Neural progenitor cell (in vitro differentiated cells): ENCODE measurements around the gene ZBTB4. TPM values are rescaled to one million over a fixed set of nuclear protein-coding genes. Genes with fewer than 3 reads are reported as not detected.

ENCODE experiments used
- DNase-seq: peaks from one replicate; pipeline ENCODE4 v3.0.0-alpha.2; 2016; ENCODE audit warnings: low spot score
- H2AFZ ChIP-seq: fragments of 200-600 bp; sonication (generic); replicated peaks from 2 replicates; pipeline ENCODE4 v1.6.1; 2016; ENCODE audit warnings: antibody characterized with exemption
- H3F3A ChIP-seq: fragments of 200-600 bp; sonication (generic); 2 replicates; pipeline ENCODE4 v1.6.1; 2016; ENCODE audit warnings: antibody characterized with exemption, low read depth
- H3K27ac ChIP-seq: fragments of 200-600 bp; sonication (generic); 2 replicates; pipeline ENCODE4 v1.5.1; 2016; ENCODE audit warnings: mild to moderate bottlenecking
- H3K27me3 ChIP-seq: fragments of 200-600 bp; sonication (generic); 2 replicates; pipeline ENCODE4 v1.6.1; 2016; ENCODE audit warnings: mild to moderate bottlenecking, moderate library complexity
- H3K36me3 ChIP-seq: fragments of 200-600 bp; sonication (generic); 2 replicates; pipeline ENCODE4 v1.5.1; 2016
- H3K4me1 ChIP-seq: fragments of 200-600 bp; sonication (generic); 2 replicates; pipeline ENCODE4 v1.6.1; 2016; ENCODE audit warnings: mixed run types
- H3K4me2 ChIP-seq: fragments of 200-600 bp; sonication (generic); 2 replicates; pipeline ENCODE4 v1.6.1; 2016
- H3K4me3 ChIP-seq: fragments of 200-600 bp; sonication (generic); 2 replicates; pipeline ENCODE4 v1.5.1; 2016
- H3K79me2 ChIP-seq: fragments of 200-600 bp; sonication (generic); 2 replicates; pipeline ENCODE4 v1.6.1; 2016; ENCODE audit warnings: low read depth
- H3K9ac ChIP-seq: fragments of 200-600 bp; sonication (generic); 2 replicates; pipeline ENCODE4 v1.6.1; 2016
- H3K9me3 ChIP-seq: fragments of 200-600 bp; sonication (generic); 2 replicates; pipeline ENCODE4 v1.5.1; 2016; ENCODE audit warnings: low read depth
- H4K20me1 ChIP-seq: fragments of 200-600 bp; sonication (generic); 2 replicates; pipeline ENCODE4 v1.6.1; 2016; ENCODE audit warnings: low read depth
- H3K27ac Mint-ChIP-seq: 3 replicates; pipeline ENCODE4 v1.8.0; 2021; ENCODE audit warnings: mixed read lengths
- H3K27me3 Mint-ChIP-seq: 2 replicates; pipeline ENCODE4 v1.8.0; 2022; ENCODE audit warnings: low read depth, mild to moderate bottlenecking, inconsistent platforms, moderate library complexity, mixed read lengths; ENCODE audit not compliant: insufficient read depth
- H3K36me3 Mint-ChIP-seq: 3 replicates; pipeline ENCODE4 v1.8.0; 2021; ENCODE audit warnings: mixed read lengths
- H3K4me1 Mint-ChIP-seq: 3 replicates; pipeline ENCODE4 v1.8.0; 2021; ENCODE audit warnings: mixed read lengths
- H3K4me3 Mint-ChIP-seq: 3 replicates; pipeline ENCODE4 v1.8.0; 2021; ENCODE audit warnings: mild to moderate bottlenecking, moderate library complexity, mixed read lengths
- H3K9me3 Mint-ChIP-seq: 3 replicates; pipeline ENCODE4 v1.8.0; 2020; ENCODE audit warnings: mixed read lengths
- EZH2 ChIP-seq: fragments of 200-600 bp; sonication (generic); IDR thresholded peaks from 2 replicates; pipeline ENCODE4 v1.6.1; 2017; ENCODE audit warnings: antibody characterized with exemption, mild to moderate bottlenecking, moderate library complexity
- EZH2phosphoT487 ChIP-seq: fragments of 200-600 bp; sonication (generic); IDR thresholded peaks from 2 replicates; pipeline ENCODE4 v1.6.1; 2017; ENCODE audit warnings: antibody characterized with exemption
- total RNA-seq: library from RNA; depleted of rRNA; stranded (reverse); fragments of >200 nt; gene quantifications from 2 replicates; pipeline ENCODE4 v1.2.3, GENCODE V29; 2015; ENCODE audit warnings: low replicate concordance
- TF ChIP-seq, protein P1 (sequence below): fragments of 200-600 bp; sonication (generic); IDR thresholded peaks from 2 replicates; pipeline ENCODE4 v1.5.1; 2017; ENCODE audit warnings: antibody characterized with exemption, mild to moderate bottlenecking

The ZBTB4 gene
- total RNA-seq, 1 donor from 2014 or later: 5.4 TPM

DNA sequence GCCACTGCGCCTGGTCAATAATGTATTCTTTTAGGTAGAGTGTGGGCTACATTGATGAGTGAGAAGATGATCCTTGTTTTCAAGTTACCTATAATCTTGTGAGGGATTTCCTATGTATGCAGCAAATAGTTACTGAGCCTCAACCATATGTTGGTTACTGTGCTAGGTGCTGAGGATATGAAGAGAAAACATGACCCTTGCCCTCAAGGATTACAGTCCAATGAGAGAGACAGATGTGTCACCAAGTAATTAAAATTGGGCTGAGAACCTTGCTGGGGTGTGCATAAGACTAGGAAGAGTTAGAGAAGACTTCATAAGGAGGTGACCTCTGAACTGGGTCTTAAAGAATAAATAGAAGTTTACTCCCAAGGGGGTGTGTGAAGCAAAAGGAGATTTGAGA is 12.2 kb upstream of the ZBTB4 start:
- Histone ChIP-seq H3F3A (peaks cover 20% of the 10 kb centered on the region), H3K27me3 (no peaks in the 10 kb centered on the region), H3K4me3 (no peak overlapping the region), H3K9me3 (no peaks in the 10 kb centered on the region), H4K20me1 (peaks cover 98% of the 10 kb centered on the region), H3K27ac (no peak overlapping the region), H3K9ac (no peak overlapping the region), H3K4me2 (no peak overlapping the region), H3K36me3 (no peaks in the 10 kb centered on the region), H2AFZ (no peak overlapping the region), H3K4me1 (peaks cover 21% of the 10 kb centered on the region), H3K79me2 (peaks cover 94% of the 10 kb centered on the region)
- H3K4me1 Mint-ChIP-seq: peaks cover 33% of the 10 kb centered on the region
- peaks cover 7% of the 10 kb centered on the region for H3K27me3 Mint-ChIP-seq
- DNase-seq: no peak
- H3K9me3 Mint-ChIP-seq: no peaks in the 10 kb centered on the region
- no peak overlapping the region for H3K4me3 Mint-ChIP-seq
- TF ChIP-seq, protein P1, sequence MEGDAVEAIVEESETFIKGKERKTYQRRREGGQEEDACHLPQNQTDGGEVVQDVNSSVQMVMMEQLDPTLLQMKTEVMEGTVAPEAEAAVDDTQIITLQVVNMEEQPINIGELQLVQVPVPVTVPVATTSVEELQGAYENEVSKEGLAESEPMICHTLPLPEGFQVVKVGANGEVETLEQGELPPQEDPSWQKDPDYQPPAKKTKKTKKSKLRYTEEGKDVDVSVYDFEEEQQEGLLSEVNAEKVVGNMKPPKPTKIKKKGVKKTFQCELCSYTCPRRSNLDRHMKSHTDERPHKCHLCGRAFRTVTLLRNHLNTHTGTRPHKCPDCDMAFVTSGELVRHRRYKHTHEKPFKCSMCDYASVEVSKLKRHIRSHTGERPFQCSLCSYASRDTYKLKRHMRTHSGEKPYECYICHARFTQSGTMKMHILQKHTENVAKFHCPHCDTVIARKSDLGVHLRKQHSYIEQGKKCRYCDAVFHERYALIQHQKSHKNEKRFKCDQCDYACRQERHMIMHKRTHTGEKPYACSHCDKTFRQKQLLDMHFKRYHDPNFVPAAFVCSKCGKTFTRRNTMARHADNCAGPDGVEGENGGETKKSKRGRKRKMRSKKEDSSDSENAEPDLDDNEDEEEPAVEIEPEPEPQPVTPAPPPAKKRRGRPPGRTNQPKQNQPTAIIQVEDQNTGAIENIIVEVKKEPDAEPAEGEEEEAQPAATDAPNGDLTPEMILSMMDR: no peak
- TF ChIP-seq EZH2 (no peak), EZH2phosphoT487 (no peak)
- peaks cover 40% of the 10 kb centered on the region for H3K36me3 Mint-ChIP-seq
- H3K27ac Mint-ChIP-seq: no peak overlapping the region

DNA sequence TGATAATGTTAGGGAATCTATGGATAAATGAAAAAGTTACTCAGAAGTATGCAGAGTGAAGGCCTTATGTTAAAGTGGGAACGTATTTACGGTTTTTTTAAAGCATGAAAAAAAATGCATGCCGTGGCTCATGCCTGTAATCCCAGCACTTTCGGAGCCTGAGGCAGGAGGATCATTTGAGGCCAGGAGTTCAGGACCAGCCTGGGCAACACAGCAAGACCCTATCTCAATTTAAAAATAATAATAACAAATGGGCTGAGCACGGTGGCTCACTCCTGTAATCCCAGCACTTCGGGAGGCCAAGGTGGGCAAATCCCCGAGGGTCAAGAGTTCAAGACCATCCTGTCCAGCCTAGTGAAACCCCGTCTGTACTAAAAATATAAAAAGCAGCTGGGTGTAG is 10.7 kb upstream of the ZBTB4 start:
- H3F3A ChIP-seq: peaks cover 22% of the 10 kb centered on the region
- no peaks in the 10 kb centered on the region for H3K36me3 ChIP-seq
- H3K4me1 ChIP-seq: peaks cover 26% of the 10 kb centered on the region
- H4K20me1 ChIP-seq: peaks cover 100% of the 10 kb centered on the region
- H3K27ac ChIP-seq: no peak overlapping the region
- no peaks in the 10 kb centered on the region for H3K27me3 ChIP-seq
- H2AFZ ChIP-seq: no peak overlapping the region
- H3K4me1 Mint-ChIP-seq: peaks cover 44% of the 10 kb centered on the region
- H3K79me2 ChIP-seq: peaks cover 100% of the 10 kb centered on the region
- peaks cover 36% of the 10 kb centered on the region for H3K36me3 Mint-ChIP-seq
- no peak overlapping the region for H3K9ac ChIP-seq
- no peak overlapping the region for H3K27ac Mint-ChIP-seq
- H3K4me3 ChIP-seq: no peak overlapping the region
- H3K9me3 Mint-ChIP-seq: no peaks in the 10 kb centered on the region
- TF ChIP-seq EZH2phosphoT487: no peak
- TF ChIP-seq, protein P1: no peak
- TF ChIP-seq EZH2: no peak
- no peak overlapping the region for H3K4me2 ChIP-seq
- H3K9me3 ChIP-seq: no peaks in the 10 kb centered on the region
- DNase-seq: no peak
- H3K27me3 Mint-ChIP-seq: peaks cover 6% of the 10 kb centered on the region
- H3K4me3 Mint-ChIP-seq: no peak overlapping the region

DNA sequence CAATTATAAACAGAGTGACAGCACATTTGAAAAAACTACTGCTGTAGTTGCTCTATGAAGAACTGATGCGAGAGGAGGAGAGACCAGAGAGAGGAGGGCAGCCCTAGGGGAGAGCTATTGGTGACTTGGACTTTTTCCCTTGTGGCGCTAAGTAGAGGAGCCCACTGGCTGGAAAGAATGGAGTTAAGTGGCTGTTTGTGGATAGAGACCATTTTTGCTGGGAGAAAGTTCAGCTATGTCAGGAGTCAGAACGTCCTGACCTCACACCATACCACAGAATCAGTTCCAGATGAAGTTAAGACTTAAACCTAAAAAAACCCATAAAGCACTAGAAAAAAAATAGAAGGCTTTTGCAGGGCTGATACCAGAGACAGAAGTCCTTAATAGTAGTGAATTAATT is 6.8 kb upstream of the ZBTB4 start:
- no peaks in the 10 kb centered on the region for H3K9me3 Mint-ChIP-seq
- H3K4me1 Mint-ChIP-seq: peaks cover 65% of the 10 kb centered on the region
- Histone ChIP-seq H3K27me3 (no peaks in the 10 kb centered on the region), H4K20me1 (peaks cover 65% of the 10 kb centered on the region), H3K9me3 (no peaks in the 10 kb centered on the region), H2AFZ (no peak overlapping the region), H3K27ac (no peak overlapping the region), H3F3A (peaks cover 21% of the 10 kb centered on the region), H3K4me2 (peak overlapping the region; percentile 99), H3K4me1 (peaks cover 23% of the 10 kb centered on the region), H3K79me2 (peaks cover 66% of the 10 kb centered on the region), H3K9ac (no peak overlapping the region), H3K4me3 (peak overlapping the region; percentile 60), H3K36me3 (no peaks in the 10 kb centered on the region)
- peak overlapping the region; percentile 96 for H3K4me3 Mint-ChIP-seq
- TF ChIP-seq EZH2phosphoT487: no peak
- TF ChIP-seq, protein P1: no peak
- no peak for TF ChIP-seq EZH2
- peak; percentile 24 for DNase-seq
- peaks cover 27% of the 10 kb centered on the region for H3K36me3 Mint-ChIP-seq
- peaks cover 6% of the 10 kb centered on the region for H3K27me3 Mint-ChIP-seq
- no peak overlapping the region for H3K27ac Mint-ChIP-seq
